Caco-2 (cell line): Measurements from ENCODE around the gene UQCRHL. TPM values are rescaled to one million over a fixed set of nuclear protein-coding genes. Genes with fewer than 3 reads are reported as not detected.

ENCODE experiments used
- BruUV-seq: library from RNA; stranded (reverse); fragments of 400-500 nt; replicated peaks from 2 replicates; lab custom pipeline; 2021; lab: Mats Ljungman, UMichigan
- CTCF ChIA-PET: fragments of 300-600 bp; sonication (Branson Sonifier 250); formaldehyde crosslinking; loops from one replicate; lab custom pipeline; 2022; ENCODE audit warnings: antibody characterized with exemption; lab: Charles Lee
- POLR2A ChIA-PET: fragments of 300-600 bp; sonication (Branson Sonifier 250); formaldehyde crosslinking; loops from one replicate; lab custom pipeline; 2022; ENCODE audit warnings: antibody characterized with exemption; lab: Charles Lee
- DNase-seq, 2 experiments: peaks; one replicate each; pipeline versions ENCODE4 v3.0.0 to v3.0.0-alpha.2; 2020 to 2022
- H3K27me3 ChIP-seq: replicated peaks from 2 replicates; pipeline ENCODE4 v1.6.0; 2011; ENCODE audit warnings: low read length; ENCODE audit not compliant: control insufficient read depth, insufficient read depth
- H3K36me3 ChIP-seq: 2 replicates; pipeline ENCODE4 v1.5.1; 2011; ENCODE audit warnings: low read length; ENCODE audit not compliant: control insufficient read depth, insufficient read depth
- H3K4me1 ChIP-seq: fragments of 250-450 bp; sonication (Bioruptor Pico); 2 replicates; pipeline ENCODE4 v1.5.1; 2020; ENCODE audit warnings: mild to moderate bottlenecking
- H3K4me3 ChIP-seq: 2 replicates; pipeline ENCODE4 v1.5.1; 2011; ENCODE audit warnings: low read depth, mild to moderate bottlenecking, control low read depth, low read length
- H3K9me3 ChIP-seq: fragments of 250-450 bp; sonication (Bioruptor Pico); 2 replicates; pipeline ENCODE4 v1.5.1; 2020; ENCODE audit warnings: mild to moderate bottlenecking, moderate library complexity
- H3K27ac Mint-ChIP-seq: one replicate; pipeline ENCODE4 v1.8.0; 2022; ENCODE audit warnings: mixed read lengths; ENCODE audit not compliant: unreplicated experiment
- H3K27me3 Mint-ChIP-seq: one replicate; pipeline ENCODE4 v1.8.0; 2022; ENCODE audit warnings: mixed read lengths; ENCODE audit not compliant: insufficient read depth, unreplicated experiment
- H3K36me3 Mint-ChIP-seq: one replicate; pipeline ENCODE4 v1.8.0; 2022; ENCODE audit warnings: mild to moderate bottlenecking, mixed read lengths; ENCODE audit not compliant: insufficient read depth, unreplicated experiment
- H3K4me1 Mint-ChIP-seq: one replicate; pipeline ENCODE4 v1.8.0; 2022; ENCODE audit warnings: low read depth, mixed read lengths; ENCODE audit not compliant: unreplicated experiment
- H3K4me3 Mint-ChIP-seq: one replicate; pipeline ENCODE4 v1.8.0; 2022; ENCODE audit warnings: mild to moderate bottlenecking, moderate library complexity, mixed read lengths; ENCODE audit not compliant: unreplicated experiment
- H3K9me3 Mint-ChIP-seq: one replicate; pipeline ENCODE4 v1.8.0; 2022; ENCODE audit warnings: mixed read lengths; ENCODE audit not compliant: unreplicated experiment
- CTCF ChIP-seq, 2 experiments: fragments of 200-600 bp in 1 of 2; IDR thresholded peaks; 1 replicate in 1 of 2; 2 replicates in 1 of 2; pipeline versions ENCODE4 v1.5.1 to v1.8.0; 2011 to 2022; ENCODE audit warnings: antibody characterized with exemption in 1 of 2, control low read depth in 1 of 2, inconsistent platforms in 1 of 2, low read depth in 1 of 2, low read length in 1 of 2, mild to moderate bottlenecking in 1 of 2, moderate library complexity in 1 of 2; ENCODE audit not compliant: insufficient read depth in 1 of 2, severe bottlenecking in 1 of 2, unreplicated experiment in 1 of 2
- intact Hi-C: fragments of 100-400 bp; cut with micrococcal nuclease; formaldehyde crosslinking; loops from one replicate; pipeline ENCODE4 v1.10.0; 2022; ENCODE audit not compliant: unreplicated experiment
- total RNA-seq: library from RNA; stranded (reverse); gene quantifications from 2 replicates; pipeline ENCODE4 v1.2.3, GENCODE V29; 2022

The UQCRHL gene
- total RNA-seq, 1 experiment from 2014 or later = 1.8 TPM

- peak overlapping the region; percentile 88 for H3K4me3 Mint-ChIP-seq
- CTCF ChIA-PET = no interaction called here
- H3K27me3 ChIP-seq = no peaks in the 10 kb centered on the region
- no peaks in the 10 kb centered on the region for H3K4me1 ChIP-seq
- no peak for DNase-seq
- peaks cover 10% of the 10 kb centered on the region for H3K36me3 Mint-ChIP-seq
- H3K4me3 ChIP-seq = peak overlapping the region; percentile 64
- intact Hi-C loops = loop anchor here (1.0 to 10.0 kb wide), 2 partner anchors 40 to 220 kb away; partner anchors contain the start of gene DDI2
- POLR2A ChIA-PET = interaction anchor here (0.5 to 1.6 kb wide), 5 partner anchors 12 to 40 kb away, joined by 3 to 13 read pairs (median 9); partner anchors contain the start of gene SPEN
- no peaks in the 10 kb centered on the region for H3K9me3 Mint-ChIP-seq
- peaks cover 3% of the 10 kb centered on the region for H3K4me1 Mint-ChIP-seq
- TF ChIP-seq CTCF (IDR thresholded peaks at IDR 0.05; ENCODE audit: insufficient read depth in 1 of 2, low read depth in 1 of 2, low read length in 1 of 2, severe bottlenecking in 1 of 2, unreplicated experiment in 1 of 2) = no peak
- H3K9me3 ChIP-seq = no peaks in the 10 kb centered on the region
- no peaks in the 10 kb centered on the region for H3K27me3 Mint-ChIP-seq
- H3K27ac Mint-ChIP-seq = peak overlapping the region; percentile 96
- H3K36me3 ChIP-seq = no peaks in the 10 kb centered on the region
- TSS peak; percentile 6 for BruUV-seq
Measured at GRCh38 chr1:15835205-15835740, 27.8 kb upstream of the UQCRHL start.

GRCh38 chr1:15834406-15835204 is 27.2 kb upstream of the UQCRHL start:
- CTCF ChIA-PET = interaction anchor here (0.5 to 2.4 kb wide), 7 partner anchors 13 to 219 kb away, joined by 3 to 17 read pairs (median 6); partner anchors contain the start of gene SPEN
- Mint-ChIP-seq H3K36me3 (peaks cover 10% of the 10 kb centered on the region), H3K9me3 (no peaks in the 10 kb centered on the region), H3K4me1 (peaks cover 8% of the 10 kb centered on the region), H3K27me3 (no peaks in the 10 kb centered on the region), H3K4me3 (peak overlapping the region; percentile 88), H3K27ac (peak overlapping the region; percentile 96)
- DNase-seq = peak; percentile 91 to 92
- no peaks in the 10 kb centered on the region for H3K9me3 ChIP-seq
- peak overlapping the region; percentile 64 for H3K4me3 ChIP-seq
- no TSS peak for BruUV-seq
- H3K4me1 ChIP-seq = no peaks in the 10 kb centered on the region
- no peaks in the 10 kb centered on the region for H3K27me3 ChIP-seq
- H3K36me3 ChIP-seq = no peaks in the 10 kb centered on the region
- no peak for TF ChIP-seq CTCF (IDR thresholded peaks at IDR 0.05; ENCODE audit: insufficient read depth in 1 of 2, low read depth in 1 of 2, low read length in 1 of 2, severe bottlenecking in 1 of 2, unreplicated experiment in 1 of 2)
- POLR2A ChIA-PET = interaction anchor here (0.5 to 1.6 kb wide), 15 partner anchors 10 to 141 kb away, joined by 3 to 39 read pairs (median 5); partner anchors contain the start of genes SPEN and ZBTB17
- intact Hi-C loops = loop anchor here (1.0 to 10.0 kb wide), 2 partner anchors 39 to 220 kb away; partner anchors contain the start of gene DDI2

GRCh38 chr1:15833842-15834405 is 26.5 kb upstream of the UQCRHL start:
- Mint-ChIP-seq H3K4me1 (peaks cover 8% of the 10 kb centered on the region), H3K36me3 (peaks cover 10% of the 10 kb centered on the region), H3K9me3 (no peaks in the 10 kb centered on the region), H3K4me3 (peak overlapping the region; percentile 88), H3K27ac (peak overlapping the region; percentile 96), H3K27me3 (no peaks in the 10 kb centered on the region)
- no peak for TF ChIP-seq CTCF (IDR thresholded peaks at IDR 0.05; ENCODE audit: insufficient read depth in 1 of 2, low read depth in 1 of 2, low read length in 1 of 2, severe bottlenecking in 1 of 2, unreplicated experiment in 1 of 2)
- DNase-seq = no peak
- TSS peak; percentile 76 for BruUV-seq
- CTCF ChIA-PET = interaction anchor here (0.5 to 2.4 kb wide), 10 partner anchors 10 to 220 kb away, joined by 3 to 17 read pairs (median 5); partner anchors contain the start of gene SPEN
- intact Hi-C loops = loop anchor here (10.0 kb wide), 1 partner anchor 219 kb away; the partner anchor contains the start of gene DDI2
- no peaks in the 10 kb centered on the region for H3K27me3 ChIP-seq
- H3K4me3 ChIP-seq = peak overlapping the region; percentile 64
- H3K36me3 ChIP-seq = no peaks in the 10 kb centered on the region
- no peaks in the 10 kb centered on the region for H3K4me1 ChIP-seq
- no peaks in the 10 kb centered on the region for H3K9me3 ChIP-seq
- POLR2A ChIA-PET = interaction anchor here (0.6 to 1.6 kb wide), 13 partner anchors 10 to 142 kb away, joined by 3 to 39 read pairs (median 6); partner anchors contain the start of genes SPEN and ZBTB17
